ENCODE measurements around the gene RIBC1. TPM values are rescaled to one million over a fixed set of nuclear protein-coding genes. Genes with fewer than 3 reads are reported as not detected.

Gene RIBC1
- total RNA-seq = 1.8 TPM
- under 1 TPM in 3 of 4 donors, not detected in 1; 0.39 to 0.91 (median 0.75) TPM for polyA plus RNA-seq

DNA sequence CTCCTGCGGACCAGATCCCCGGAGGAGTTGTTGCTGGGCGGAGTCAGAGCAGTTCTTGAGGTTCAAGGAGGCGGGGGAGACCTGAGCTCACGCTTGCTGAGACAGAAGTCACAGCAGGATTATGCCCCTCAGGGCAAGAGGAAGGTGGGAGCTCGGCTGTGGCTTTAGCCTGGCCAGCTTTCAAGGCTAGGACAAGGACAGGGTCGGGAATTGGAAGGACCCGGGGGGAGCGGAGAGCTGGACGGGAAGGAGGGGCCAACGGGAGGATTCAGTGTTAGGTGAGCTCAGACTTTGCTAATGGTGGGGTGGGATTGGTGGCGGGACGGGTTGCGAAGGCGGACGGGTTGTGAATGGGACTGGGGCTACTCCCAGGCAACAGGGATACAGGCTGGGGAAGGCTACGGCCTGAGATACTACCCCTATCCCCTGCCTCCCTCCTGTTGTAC lies at the start of gene RIBC1:
Gene RIBC1, plus strand, starts transcription at position 13 of the 446 bp plus-strand sequence. CDS start 3,404 bp downstream, outside the sequence.
- Mint-ChIP-seq H3K4me3 (peak within 1 kb of the TSS; percentile 88 to 99 (median 98)), H3K4me1 (peaks cover 4 to 44% (median 19%) of the 10 kb centered on the region in 4 donors), H3K27me3 (no peaks in the 10 kb centered on the region), H3K27ac (peak within 1 kb of the TSS; percentile 97 to 99 (median 98)), H3K36me3 (peaks cover 4% of the 10 kb centered on the region), H3K9me3 (no peaks in the 10 kb centered on the region)
- Histone ChIP-seq H3K27ac (ENCODE audit: insufficient read depth, low read length, poor library complexity, severe bottlenecking) (peak within 1 kb of the TSS; percentile 95), H3K4me3 (ENCODE audit: low read depth, low read length) (peak within 1 kb of the TSS; percentile 83), H3K36me3 (ENCODE audit: control insufficient read depth, insufficient read depth, low read length) (no peaks in the 10 kb centered on the region), H3K27me3 (ENCODE audit: control insufficient read depth, insufficient read depth, low read length) (no peaks in the 10 kb centered on the region), H3K4me1 (ENCODE audit: control insufficient read depth, insufficient read depth, low read length, poor library complexity, severe bottlenecking) (peaks cover 22% of the 10 kb centered on the region), H3K9me3 (ENCODE audit: control insufficient read depth in 2 of 2, low read length in 2 of 2) (no peaks in the 10 kb centered on the region)
- DNase-seq (no peak), ATAC-seq (ENCODE audit: low read depth in 2 of 2) (no peak)

DNA sequence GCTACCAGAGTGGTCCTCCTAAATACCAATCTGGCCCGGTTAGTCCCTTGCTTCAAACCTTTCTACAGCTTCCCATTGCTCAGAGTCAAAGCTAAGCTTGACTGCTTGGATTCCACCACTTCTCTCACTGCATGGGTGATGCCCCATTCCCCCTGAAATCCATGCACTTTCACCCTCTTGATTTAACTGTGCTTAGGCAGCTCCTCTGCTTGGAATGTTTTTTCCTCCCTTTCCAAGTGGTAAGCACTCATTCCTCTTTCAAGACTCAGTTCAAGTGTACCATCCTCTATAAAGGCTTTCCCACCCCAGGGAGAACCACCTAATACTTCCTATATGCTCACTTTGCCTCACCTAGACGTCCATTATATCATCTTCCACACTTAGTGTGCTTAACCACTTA lies 49.4 kb upstream of the RIBC1 start:
- Mint-ChIP-seq H3K4me1 (peaks cover 0 to 6% (median 0%) of the 10 kb centered on the region in 4 donors), H3K27ac (no peak overlapping the region), H3K4me3 (no peak overlapping the region), H3K36me3 (peaks cover 21% of the 10 kb centered on the region), H3K27me3 (no peaks in the 10 kb centered on the region), H3K9me3 (peaks cover 0 to 2% (median 0%) of the 10 kb centered on the region in 7 donors)
- no peaks in the 10 kb centered on the region for H3K36me3 ChIP-seq (ENCODE audit: control insufficient read depth, insufficient read depth, low read length)
- ATAC-seq (ENCODE audit: low read depth in 2 of 2) (no peak), DNase-seq (no peak)
- no peak overlapping the region for H3K4me3 ChIP-seq (ENCODE audit: low read depth, low read length)
- no peak overlapping the region for H3K27ac ChIP-seq (ENCODE audit: insufficient read depth, low read length, poor library complexity, severe bottlenecking)
- no peaks in the 10 kb centered on the region for H3K27me3 ChIP-seq (ENCODE audit: control insufficient read depth, insufficient read depth, low read length)
- H3K9me3 ChIP-seq (ENCODE audit: control insufficient read depth in 2 of 2, low read length in 2 of 2) = no peaks in the 10 kb centered on the region
- no peaks in the 10 kb centered on the region for H3K4me1 ChIP-seq (ENCODE audit: control insufficient read depth, insufficient read depth, low read length, poor library complexity, severe bottlenecking)

- H3K27ac Mint-ChIP-seq = no peak overlapping the region
- ATAC-seq (ENCODE audit: low read depth in 2 of 2) (no peak), DNase-seq (no peak)
- no peaks in the 10 kb centered on the region for H3K9me3 ChIP-seq (ENCODE audit: control insufficient read depth in 2 of 2, low read length in 2 of 2)
- peaks cover 19% of the 10 kb centered on the region for H3K36me3 Mint-ChIP-seq
- H3K27me3 Mint-ChIP-seq = no peaks in the 10 kb centered on the region
- no peak overlapping the region for H3K4me3 ChIP-seq (ENCODE audit: low read depth, low read length)
- no peak overlapping the region for H3K4me3 Mint-ChIP-seq
- H3K36me3 ChIP-seq (ENCODE audit: control insufficient read depth, insufficient read depth, low read length) = peaks cover 7% of the 10 kb centered on the region
- no peaks in the 10 kb centered on the region for H3K27me3 ChIP-seq (ENCODE audit: control insufficient read depth, insufficient read depth, low read length)
- H3K4me1 Mint-ChIP-seq = peaks cover 0 to 6% (median 0%) of the 10 kb centered on the region in 4 donors
- H3K27ac ChIP-seq (ENCODE audit: insufficient read depth, low read length, poor library complexity, severe bottlenecking) = no peak overlapping the region
- H3K9me3 Mint-ChIP-seq = peaks cover 0 to 2% (median 0%) of the 10 kb centered on the region in 7 donors
- no peaks in the 10 kb centered on the region for H3K4me1 ChIP-seq (ENCODE audit: control insufficient read depth, insufficient read depth, low read length, poor library complexity, severe bottlenecking)
These were observed 48.4 kb upstream of the RIBC1 start for GRCh38 chrX:53374222-53374820.

- no peak overlapping the region for H3K27ac Mint-ChIP-seq
- no peak overlapping the region for H3K4me3 Mint-ChIP-seq
- H3K27me3 ChIP-seq (ENCODE audit: control insufficient read depth, insufficient read depth, low read length) = no peaks in the 10 kb centered on the region
- DNase-seq (no peak), ATAC-seq (ENCODE audit: low read depth in 2 of 2) (no peak)
- no peak overlapping the region for H3K4me3 ChIP-seq (ENCODE audit: low read depth, low read length)
- H3K9me3 ChIP-seq (ENCODE audit: control insufficient read depth in 2 of 2, low read length in 2 of 2) = no peaks in the 10 kb centered on the region
- H3K4me1 ChIP-seq (ENCODE audit: control insufficient read depth, insufficient read depth, low read length, poor library complexity, severe bottlenecking) = no peaks in the 10 kb centered on the region
- H3K27me3 Mint-ChIP-seq = no peaks in the 10 kb centered on the region
- peaks cover 10% of the 10 kb centered on the region for H3K36me3 ChIP-seq (ENCODE audit: control insufficient read depth, insufficient read depth, low read length)
- H3K27ac ChIP-seq (ENCODE audit: insufficient read depth, low read length, poor library complexity, severe bottlenecking) = no peak overlapping the region
- H3K9me3 Mint-ChIP-seq = peaks cover 0 to 2% (median 0%) of the 10 kb centered on the region in 7 donors
- H3K4me1 Mint-ChIP-seq = peaks cover 0 to 6% (median 0%) of the 10 kb centered on the region in 4 donors
- peaks cover 25% of the 10 kb centered on the region for H3K36me3 Mint-ChIP-seq
These were observed 47.8 kb upstream of the RIBC1 start for GRCh38 chrX:53374923-53375322.

GRCh38 chrX:53376888-53377287 lies 45.8 kb upstream of the RIBC1 start:
- ATAC-seq (ENCODE audit: low read depth in 2 of 2) (no peak), DNase-seq (no peak)
- H3K27me3 Mint-ChIP-seq = no peaks in the 10 kb centered on the region
- peaks cover 0 to 2% (median 0%) of the 10 kb centered on the region in 4 donors for H3K4me1 Mint-ChIP-seq
- Histone ChIP-seq H3K9me3 (ENCODE audit: control insufficient read depth in 2 of 2, low read length in 2 of 2) (no peaks in the 10 kb centered on the region), H3K27ac (ENCODE audit: insufficient read depth, low read length, poor library complexity, severe bottlenecking) (no peak overlapping the region), H3K4me1 (ENCODE audit: control insufficient read depth, insufficient read depth, low read length, poor library complexity, severe bottlenecking) (no peaks in the 10 kb centered on the region), H3K36me3 (ENCODE audit: control insufficient read depth, insufficient read depth, low read length) (peaks cover 26% of the 10 kb centered on the region), H3K27me3 (ENCODE audit: control insufficient read depth, insufficient read depth, low read length) (no peaks in the 10 kb centered on the region), H3K4me3 (ENCODE audit: low read depth, low read length) (no peak overlapping the region)
- no peak overlapping the region for H3K4me3 Mint-ChIP-seq
- H3K36me3 Mint-ChIP-seq = peaks cover 38% of the 10 kb centered on the region
- H3K27ac Mint-ChIP-seq = no peak overlapping the region
- H3K9me3 Mint-ChIP-seq = peaks cover 0 to 2% (median 0%) of the 10 kb centered on the region in 7 donors

DNA sequence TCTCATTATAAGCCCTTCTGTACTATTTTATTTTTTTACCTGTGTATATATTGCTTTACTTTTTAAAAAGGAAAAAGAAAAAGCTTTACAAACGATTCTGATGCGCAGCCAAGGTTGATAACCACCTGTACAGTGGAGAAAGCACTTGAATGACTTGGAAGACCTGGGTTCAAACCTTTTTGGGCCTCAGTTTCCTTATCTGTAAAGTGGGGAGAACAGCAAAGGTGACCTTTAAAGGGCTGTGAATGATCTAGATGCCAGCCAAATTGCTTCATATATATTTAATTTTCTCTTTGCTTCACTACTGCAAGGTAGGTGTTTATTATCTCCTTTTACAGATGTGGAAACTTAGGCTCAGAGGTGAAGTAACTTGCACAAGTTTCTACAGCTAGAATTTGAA lies 45.2 kb upstream of the RIBC1 start:
- H3K27ac ChIP-seq (ENCODE audit: insufficient read depth, low read length, poor library complexity, severe bottlenecking) = no peak overlapping the region
- H3K4me1 Mint-ChIP-seq = peaks cover 0 to 2% (median 0%) of the 10 kb centered on the region in 4 donors
- H3K4me3 ChIP-seq (ENCODE audit: low read depth, low read length) = no peak overlapping the region
- H3K9me3 Mint-ChIP-seq = peaks cover 0 to 2% (median 0%) of the 10 kb centered on the region in 7 donors
- H3K4me3 Mint-ChIP-seq = no peak overlapping the region
- H3K36me3 ChIP-seq (ENCODE audit: control insufficient read depth, insufficient read depth, low read length) = peaks cover 32% of the 10 kb centered on the region
- H3K27me3 ChIP-seq (ENCODE audit: control insufficient read depth, insufficient read depth, low read length) = no peaks in the 10 kb centered on the region
- peaks cover 43% of the 10 kb centered on the region for H3K36me3 Mint-ChIP-seq
- H3K4me1 ChIP-seq (ENCODE audit: control insufficient read depth, insufficient read depth, low read length, poor library complexity, severe bottlenecking) = no peaks in the 10 kb centered on the region
- H3K27me3 Mint-ChIP-seq = no peaks in the 10 kb centered on the region
- DNase-seq (no peak), ATAC-seq (ENCODE audit: low read depth in 2 of 2) (no peak)
- no peak overlapping the region for H3K27ac Mint-ChIP-seq
- H3K9me3 ChIP-seq (ENCODE audit: control insufficient read depth in 2 of 2, low read length in 2 of 2) = no peaks in the 10 kb centered on the region

DNA sequence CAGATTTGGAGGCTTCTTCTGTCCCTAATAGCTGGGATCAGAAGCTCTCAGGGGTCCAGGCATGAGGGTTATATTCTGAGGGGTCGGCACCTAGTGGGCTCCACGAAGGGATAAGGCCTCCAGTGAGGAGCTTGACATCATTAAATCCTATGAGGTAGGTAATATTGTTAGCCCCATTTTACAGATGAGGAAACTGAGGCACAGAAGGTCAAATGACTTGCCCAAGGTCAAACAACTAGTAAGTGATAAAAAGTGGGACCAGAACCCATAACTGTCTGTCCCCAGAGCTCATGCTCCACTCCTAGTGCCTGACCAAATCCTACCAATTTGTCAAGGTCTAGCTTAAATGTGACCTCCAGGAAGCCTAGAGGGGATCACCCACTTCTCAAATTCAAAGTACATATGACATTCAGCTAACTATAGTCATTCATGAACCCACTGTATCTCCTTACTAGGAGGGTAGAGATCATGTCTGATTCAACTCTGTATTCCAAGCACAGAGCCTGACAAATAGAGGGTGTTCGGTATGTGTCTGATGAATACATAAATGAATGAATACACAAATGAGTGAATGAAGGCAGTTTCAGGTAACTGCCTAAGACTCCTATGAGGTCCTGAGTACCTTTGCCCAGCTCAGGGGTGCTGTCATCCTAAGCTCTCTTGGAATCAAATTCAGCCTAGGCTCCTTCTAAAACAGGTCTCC lies 43.5 kb upstream of the RIBC1 start:
- ATAC-seq (ENCODE audit: low read depth in 2 of 2) (no peak), DNase-seq (no peak)
- Histone ChIP-seq H3K4me1 (ENCODE audit: control insufficient read depth, insufficient read depth, low read length, poor library complexity, severe bottlenecking) (no peaks in the 10 kb centered on the region), H3K27me3 (ENCODE audit: control insufficient read depth, insufficient read depth, low read length) (no peaks in the 10 kb centered on the region), H3K36me3 (ENCODE audit: control insufficient read depth, insufficient read depth, low read length) (peaks cover 46% of the 10 kb centered on the region), H3K9me3 (ENCODE audit: control insufficient read depth in 2 of 2, low read length in 2 of 2) (no peaks in the 10 kb centered on the region), H3K4me3 (ENCODE audit: low read depth, low read length) (no peak overlapping the region), H3K27ac (ENCODE audit: insufficient read depth, low read length, poor library complexity, severe bottlenecking) (no peak overlapping the region)
- Mint-ChIP-seq H3K9me3 (peaks cover 0 to 2% (median 0%) of the 10 kb centered on the region in 7 donors), H3K36me3 (peaks cover 56% of the 10 kb centered on the region), H3K4me3 (no peak overlapping the region), H3K27ac (no peak overlapping the region), H3K4me1 (peaks cover 0 to 2% (median 0%) of the 10 kb centered on the region in 4 donors), H3K27me3 (no peaks in the 10 kb centered on the region)

Data from CD4-positive, CD25-positive, alpha-beta regulatory T cell (primary cell).